ENCODE results near the gene ANKRD50.

The ANKRD50 gene

GRCh38 chr4:124712372-124713184, at the start of gene ANKRD50:
Gene ANKRD50, minus strand, starts transcription at chr4:124712732. Its CDS starts 2,221 bp downstream, at chr4:124710511.
- Mint-ChIP-seq H3K4me1 (ENCODE audit: low read depth) (peaks cover 7% of the 10 kb centered on the region), H3K27ac (peak within 1 kb of the TSS; percentile 63), H3K36me3 (ENCODE audit: low read depth) (no peaks in the 10 kb centered on the region), H3K9me3 (no peaks in the 10 kb centered on the region), H3K27me3 (peaks cover 3% of the 10 kb centered on the region), H3K4me3 (peak within 1 kb of the TSS; percentile 86)

GRCh38 chr4:124757126-124757525, 44.6 kb upstream of the ANKRD50 start:
- no peak overlapping the region for H3K4me3 Mint-ChIP-seq
- H3K9me3 Mint-ChIP-seq, result no peaks in the 10 kb centered on the region
- peaks cover 4% of the 10 kb centered on the region for H3K27me3 Mint-ChIP-seq
- H3K4me1 Mint-ChIP-seq (ENCODE audit: low read depth), result no peaks in the 10 kb centered on the region
- no peak overlapping the region for H3K27ac Mint-ChIP-seq
- no peaks in the 10 kb centered on the region for H3K36me3 Mint-ChIP-seq (ENCODE audit: low read depth)

GRCh38 chr4:124754681-124755080, 42.1 kb upstream of the ANKRD50 start:
- H3K4me3 Mint-ChIP-seq, result no peak overlapping the region
- peaks cover 4% of the 10 kb centered on the region for H3K27me3 Mint-ChIP-seq
- no peaks in the 10 kb centered on the region for H3K36me3 Mint-ChIP-seq (ENCODE audit: low read depth)
- no peak overlapping the region for H3K27ac Mint-ChIP-seq
- no peaks in the 10 kb centered on the region for H3K9me3 Mint-ChIP-seq
- H3K4me1 Mint-ChIP-seq (ENCODE audit: low read depth), result no peaks in the 10 kb centered on the region

- Mint-ChIP-seq H3K27me3 (peaks cover 4% of the 10 kb centered on the region), H3K9me3 (no peaks in the 10 kb centered on the region), H3K4me1 (ENCODE audit: low read depth) (no peaks in the 10 kb centered on the region), H3K27ac (no peak overlapping the region), H3K4me3 (no peak overlapping the region), H3K36me3 (ENCODE audit: low read depth) (no peaks in the 10 kb centered on the region)
Measured at GRCh38 chr4:124753941-124754581, 41.5 kb upstream of the ANKRD50 start.

GRCh38 chr4:124749421-124749820, 36.9 kb upstream of the ANKRD50 start:
- H3K27me3 Mint-ChIP-seq, result no peaks in the 10 kb centered on the region
- no peak overlapping the region for H3K27ac Mint-ChIP-seq
- H3K36me3 Mint-ChIP-seq (ENCODE audit: low read depth), result no peaks in the 10 kb centered on the region
- H3K4me3 Mint-ChIP-seq, result no peak overlapping the region
- H3K9me3 Mint-ChIP-seq, result no peaks in the 10 kb centered on the region
- H3K4me1 Mint-ChIP-seq (ENCODE audit: low read depth), result no peaks in the 10 kb centered on the region

- Mint-ChIP-seq H3K4me3 (no peak overlapping the region), H3K4me1 (ENCODE audit: low read depth) (no peaks in the 10 kb centered on the region), H3K27ac (no peak overlapping the region)
Measured at GRCh38 chr4:124748965-124749364, 36.4 kb upstream of the ANKRD50 start.

GRCh38 chr4:124745985-124746801, 33.7 kb upstream of the ANKRD50 start:
- Mint-ChIP-seq H3K27me3 (peaks cover 3% of the 10 kb centered on the region), H3K9me3 (no peaks in the 10 kb centered on the region), H3K36me3 (ENCODE audit: low read depth) (no peaks in the 10 kb centered on the region), H3K4me3 (no peak overlapping the region), H3K4me1 (ENCODE audit: low read depth) (no peaks in the 10 kb centered on the region), H3K27ac (no peak overlapping the region)

More at GRCh38 chr4:124748965-124749364, 36.4 kb upstream of the ANKRD50 start:
- Mint-ChIP-seq H3K9me3 (no peaks in the 10 kb centered on the region), H3K27me3 (no peaks in the 10 kb centered on the region), H3K36me3 (ENCODE audit: low read depth) (no peaks in the 10 kb centered on the region)

- Mint-ChIP-seq H3K27me3 (peaks cover 3% of the 10 kb centered on the region), H3K27ac (no peak overlapping the region), H3K36me3 (ENCODE audit: low read depth) (no peaks in the 10 kb centered on the region), H3K4me3 (no peak overlapping the region), H3K9me3 (no peaks in the 10 kb centered on the region), H3K4me1 (ENCODE audit: low read depth) (no peaks in the 10 kb centered on the region)
Measured at GRCh38 chr4:124743711-124744110, 31.2 kb upstream of the ANKRD50 start.

GRCh38 chr4:124740501-124740900, 28.0 kb upstream of the ANKRD50 start:
- Mint-ChIP-seq H3K36me3 (ENCODE audit: low read depth) (no peaks in the 10 kb centered on the region), H3K9me3 (no peaks in the 10 kb centered on the region), H3K27me3 (peaks cover 3% of the 10 kb centered on the region), H3K4me1 (ENCODE audit: low read depth) (no peaks in the 10 kb centered on the region), H3K27ac (no peak overlapping the region), H3K4me3 (no peak overlapping the region)

GRCh38 chr4:124738994-124739393, 26.5 kb upstream of the ANKRD50 start:
- Mint-ChIP-seq H3K9me3 (no peaks in the 10 kb centered on the region), H3K27ac (no peak overlapping the region), H3K27me3 (peaks cover 3% of the 10 kb centered on the region), H3K4me3 (no peak overlapping the region), H3K36me3 (ENCODE audit: low read depth) (no peaks in the 10 kb centered on the region), H3K4me1 (ENCODE audit: low read depth) (no peaks in the 10 kb centered on the region)

- Mint-ChIP-seq H3K27ac (no peak overlapping the region), H3K4me1 (ENCODE audit: low read depth) (no peaks in the 10 kb centered on the region), H3K27me3 (no peaks in the 10 kb centered on the region), H3K4me3 (no peak overlapping the region), H3K9me3 (no peaks in the 10 kb centered on the region), H3K36me3 (ENCODE audit: low read depth) (no peaks in the 10 kb centered on the region)
Measured at GRCh38 chr4:124737619-124738018, 25.1 kb upstream of the ANKRD50 start.

- Mint-ChIP-seq H3K27ac (no peak overlapping the region), H3K27me3 (no peaks in the 10 kb centered on the region), H3K9me3 (no peaks in the 10 kb centered on the region), H3K4me1 (ENCODE audit: low read depth) (no peaks in the 10 kb centered on the region), H3K4me3 (no peak overlapping the region), H3K36me3 (ENCODE audit: low read depth) (no peaks in the 10 kb centered on the region)
Measured at GRCh38 chr4:124736526-124736925, 24.0 kb upstream of the ANKRD50 start.

- Mint-ChIP-seq H3K4me1 (ENCODE audit: low read depth) (no peaks in the 10 kb centered on the region), H3K9me3 (peaks cover 6% of the 10 kb centered on the region), H3K36me3 (ENCODE audit: low read depth) (no peaks in the 10 kb centered on the region), H3K27me3 (peaks cover 16% of the 10 kb centered on the region), H3K27ac (no peak overlapping the region), H3K4me3 (no peak overlapping the region)
Measured at GRCh38 chr4:124727331-124727890, 14.9 kb upstream of the ANKRD50 start.

GRCh38 chr4:124726269-124726668, 13.7 kb upstream of the ANKRD50 start:
- Mint-ChIP-seq H3K36me3 (ENCODE audit: low read depth) (no peaks in the 10 kb centered on the region), H3K27ac (no peak overlapping the region), H3K4me1 (ENCODE audit: low read depth) (no peaks in the 10 kb centered on the region), H3K4me3 (no peak overlapping the region), H3K27me3 (peaks cover 16% of the 10 kb centered on the region), H3K9me3 (peaks cover 6% of the 10 kb centered on the region)

GRCh38 chr4:124722071-124722470, 9.5 kb upstream of the ANKRD50 start:
- no peaks in the 10 kb centered on the region for H3K36me3 Mint-ChIP-seq (ENCODE audit: low read depth)
- H3K27me3 Mint-ChIP-seq, result peaks cover 6% of the 10 kb centered on the region
- H3K4me3 Mint-ChIP-seq, result no peak overlapping the region
- H3K27ac Mint-ChIP-seq, result no peak overlapping the region
- H3K4me1 Mint-ChIP-seq (ENCODE audit: low read depth), result no peaks in the 10 kb centered on the region
- H3K9me3 Mint-ChIP-seq, result peaks cover 6% of the 10 kb centered on the region

Measured in stimulated activated naive CD8-positive, alpha-beta T cell treated with anti-CD3 and anti-CD28 coated beads, Interleukin-15, Interleukin-2, amounts not matched to agents 100 ng/mL and 50 ng/mL, for 24 hours (primary cell).